Measurements from ENCODE around the gene ESYT2. TPM values are rescaled to one million over a fixed set of nuclear protein-coding genes. Genes with fewer than 3 reads are reported as not detected.
A peak's percentile ranks its signal among the peaks of the same experiment; 100 is the strongest.

Gene ESYT2
- polyA plus RNA-seq, 3 donors: 45.1 to 93.3 (median 57.1) TPM

- DNase-seq (ENCODE audit: extremely low read depth in 1 of 11, low read depth in 9 of 11, low spot score in 4 of 11): no peak
Observed at GRCh38 chr7:158740657-158741293, 88.5 kb downstream of the ESYT2 start.

- no peak for DNase-seq (ENCODE audit: extremely low read depth in 1 of 11, low read depth in 9 of 11, low spot score in 4 of 11)
Observed at GRCh38 chr7:158740013-158740656, 89.2 kb downstream of the ESYT2 start.

- DNase-seq (ENCODE audit: extremely low read depth in 1 of 11, low read depth in 9 of 11, low spot score in 4 of 11): no peak
Observed at GRCh38 chr7:158738841-158739240, 90.5 kb downstream of the ESYT2 start.

- DNase-seq (ENCODE audit: extremely low read depth in 1 of 11, low read depth in 9 of 11, low spot score in 4 of 11): no peak
Observed at GRCh38 chr7:158737064-158737695, 92.1 kb downstream of the ESYT2 start.

- DNase-seq (ENCODE audit: extremely low read depth in 1 of 11, low read depth in 9 of 11, low spot score in 4 of 11): no peak
Observed at GRCh38 chr7:158735935-158736334, 93.4 kb downstream of the ESYT2 start.

GRCh38 chr7:158734861-158735260, 94.4 kb downstream of the ESYT2 start:
- DNase-seq (ENCODE audit: extremely low read depth in 1 of 11, low read depth in 9 of 11, low spot score in 4 of 11): no peak

- no peak for DNase-seq (ENCODE audit: extremely low read depth in 1 of 11, low read depth in 9 of 11, low spot score in 4 of 11)
Observed at GRCh38 chr7:158733775-158734494, 95.4 kb downstream of the ESYT2 start.

- no peak for DNase-seq (ENCODE audit: extremely low read depth in 1 of 11, low read depth in 9 of 11, low spot score in 4 of 11)
Observed at GRCh38 chr7:158733220-158733519, 96.1 kb downstream of the ESYT2 start.

GRCh38 chr7:158732494-158733219, 96.7 kb downstream of the ESYT2 start:
- DNase-seq (ENCODE audit: extremely low read depth in 1 of 11, low read depth in 9 of 11, low spot score in 4 of 11): no peak

- no peak for DNase-seq (ENCODE audit: extremely low read depth in 1 of 11, low read depth in 9 of 11, low spot score in 4 of 11)
Observed at GRCh38 chr7:158731761-158732160, 97.5 kb downstream of the ESYT2 start.

- peak in 1 of 11 donors; percentile 3 for DNase-seq (ENCODE audit: extremely low read depth in 1 of 11, low read depth in 9 of 11, low spot score in 4 of 11)
Observed at GRCh38 chr7:158730383-158731346, 98.6 kb downstream of the ESYT2 start.

- DNase-seq (ENCODE audit: extremely low read depth in 1 of 11, low read depth in 9 of 11, low spot score in 4 of 11): no peak
Observed at GRCh38 chr7:158729646-158730382, 99.5 kb downstream of the ESYT2 start.

- no peak for DNase-seq (ENCODE audit: extremely low read depth in 1 of 11, low read depth in 9 of 11, low spot score in 4 of 11)
Observed at GRCh38 chr7:158728911-158729645, 100.2 kb downstream of the ESYT2 start.

- no peak for DNase-seq (ENCODE audit: extremely low read depth in 1 of 11, low read depth in 9 of 11, low spot score in 4 of 11)
Observed at GRCh38 chr7:158727690-158728089, 101.6 kb downstream of the ESYT2 start.

- DNase-seq (ENCODE audit: extremely low read depth in 1 of 11, low read depth in 9 of 11, low spot score in 4 of 11): no peak
Observed at GRCh38 chr7:158726277-158726807, 103.0 kb downstream of the ESYT2 start.

GRCh38 chr7:158725506-158725800, 103.9 kb downstream of the ESYT2 start:
- DNase-seq (ENCODE audit: extremely low read depth in 1 of 11, low read depth in 9 of 11, low spot score in 4 of 11): no peak

Measured in renal cortex interstitium (tissue), 11 donors.